Adrenal gland (tissue), 5 donors: ENCODE data around the gene NIPA2.

Experiments used
- POLR2A ChIP-seq, 2 donors: fragments of 450-650 bp; IDR thresholded peaks; one replicate each; pipeline ENCODE4 v1.6.1; 2017; ENCODE audit warnings: antibody characterized with exemption in 2 of 2, mild to moderate bottlenecking in 2 of 2, moderate library complexity in 1 of 2
- TF ChIP-seq, protein P1 (sequence below), 6 experiments: fragments of 450-650 bp in 4 of 6; fragments of 200-600 bp in 2 of 6; sonication (generic) in 1 of 6; IDR thresholded peaks; 1 replicate in 5 of 6; 2 replicates in 1 of 6; pipeline versions ENCODE4 v1.5.1 to v1.8.0; 2016 to 2021; ENCODE audit warnings: antibody characterized with exemption in 6 of 6, mild to moderate bottlenecking in 2 of 6, moderate library complexity in 1 of 6
- donor health status: DM: no; HTN: no; CAD: no.

DNA sequence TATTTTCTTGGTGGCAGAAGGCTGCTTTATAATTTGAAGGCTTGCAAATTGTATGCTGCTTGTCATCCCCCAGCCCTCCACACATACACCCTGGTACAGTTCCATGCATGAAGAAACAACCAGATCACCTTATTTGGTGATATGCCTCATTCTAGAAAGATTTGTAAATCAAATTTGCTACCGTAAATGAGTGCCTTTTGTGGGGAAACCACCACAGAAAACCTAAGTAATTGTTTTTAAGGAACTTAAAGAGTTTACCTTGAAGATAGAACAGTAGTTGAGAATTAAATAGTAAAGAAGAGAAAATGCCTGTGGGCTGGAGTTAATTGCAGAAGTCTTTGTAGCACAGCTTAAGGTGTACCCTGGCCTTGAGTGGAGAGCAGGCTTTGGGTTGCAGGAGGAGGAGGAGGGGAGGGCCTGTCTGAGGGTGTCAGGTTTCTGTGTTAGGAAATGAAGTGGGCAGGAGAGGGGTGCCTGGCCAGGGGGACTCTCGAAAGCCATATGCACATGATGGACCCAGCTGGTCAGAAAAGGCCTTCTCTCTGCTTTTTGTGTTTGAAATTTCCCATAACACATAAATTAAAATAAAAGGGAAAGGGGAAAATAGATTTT is 6.9 kb downstream of the NIPA2 start:
- TF ChIP-seq POLR2A (IDR thresholded peaks at IDR 0.05): no peak
- TF ChIP-seq, protein P1, sequence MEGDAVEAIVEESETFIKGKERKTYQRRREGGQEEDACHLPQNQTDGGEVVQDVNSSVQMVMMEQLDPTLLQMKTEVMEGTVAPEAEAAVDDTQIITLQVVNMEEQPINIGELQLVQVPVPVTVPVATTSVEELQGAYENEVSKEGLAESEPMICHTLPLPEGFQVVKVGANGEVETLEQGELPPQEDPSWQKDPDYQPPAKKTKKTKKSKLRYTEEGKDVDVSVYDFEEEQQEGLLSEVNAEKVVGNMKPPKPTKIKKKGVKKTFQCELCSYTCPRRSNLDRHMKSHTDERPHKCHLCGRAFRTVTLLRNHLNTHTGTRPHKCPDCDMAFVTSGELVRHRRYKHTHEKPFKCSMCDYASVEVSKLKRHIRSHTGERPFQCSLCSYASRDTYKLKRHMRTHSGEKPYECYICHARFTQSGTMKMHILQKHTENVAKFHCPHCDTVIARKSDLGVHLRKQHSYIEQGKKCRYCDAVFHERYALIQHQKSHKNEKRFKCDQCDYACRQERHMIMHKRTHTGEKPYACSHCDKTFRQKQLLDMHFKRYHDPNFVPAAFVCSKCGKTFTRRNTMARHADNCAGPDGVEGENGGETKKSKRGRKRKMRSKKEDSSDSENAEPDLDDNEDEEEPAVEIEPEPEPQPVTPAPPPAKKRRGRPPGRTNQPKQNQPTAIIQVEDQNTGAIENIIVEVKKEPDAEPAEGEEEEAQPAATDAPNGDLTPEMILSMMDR (IDR thresholded peaks at IDR 0.05): no peak
